ENCODE results near the gene DUSP12.

DNA sequence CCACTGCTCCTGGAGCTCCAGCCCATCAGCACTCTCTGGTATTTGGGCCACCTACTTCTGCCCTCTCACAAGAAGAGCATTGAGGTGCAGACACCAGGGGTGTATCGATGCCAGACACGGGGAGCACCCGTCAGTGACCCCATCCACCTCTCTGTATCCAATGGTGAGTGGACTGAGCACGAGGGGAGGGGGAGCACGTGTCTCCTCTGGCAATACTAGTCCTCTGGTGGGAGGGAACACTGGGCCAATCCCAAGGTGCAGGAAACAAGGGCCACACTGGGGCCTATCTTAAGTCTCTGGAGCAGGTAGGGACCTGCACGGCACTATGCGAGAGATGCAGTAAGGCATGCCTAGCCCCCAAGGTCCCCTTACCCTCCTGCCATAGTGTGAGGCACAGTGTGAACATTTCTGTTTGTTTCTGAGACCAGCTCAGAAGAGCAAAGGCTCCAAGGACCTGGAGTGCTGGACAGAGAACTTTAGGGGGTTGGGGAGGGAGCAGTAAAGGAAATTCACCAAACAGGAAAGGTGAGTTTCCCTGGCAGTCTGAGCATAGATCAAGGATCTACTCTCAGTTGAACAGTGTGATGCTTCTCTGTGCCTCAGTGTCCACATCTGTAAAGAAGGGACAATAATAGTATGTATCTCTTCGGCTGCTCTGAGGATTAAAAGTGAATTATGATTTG lies 26.0 kb upstream of the DUSP12 start:
- TF ChIP-seq RXRA (IDR thresholded peaks at IDR 0.05), result no peak
- no peak for TF ChIP-seq CTCF (IDR thresholded peaks at IDR 0.05; ENCODE audit: low read depth, low read length, missing input control)
- no peak for TF ChIP-seq RAD21 (IDR thresholded peaks at IDR 0.05)
- TF ChIP-seq, protein P1, sequence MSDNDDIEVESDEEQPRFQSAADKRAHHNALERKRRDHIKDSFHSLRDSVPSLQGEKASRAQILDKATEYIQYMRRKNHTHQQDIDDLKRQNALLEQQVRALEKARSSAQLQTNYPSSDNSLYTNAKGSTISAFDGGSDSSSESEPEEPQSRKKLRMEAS (IDR thresholded peaks at IDR 0.05), result no peak
- TF ChIP-seq HNF4A (conservative IDR thresholded peaks at IDR 0.05), result no peak
